ENCODE results near the gene C13orf46. TPM values are rescaled to one million over a fixed set of nuclear protein-coding genes. Genes with fewer than 3 reads are reported as not detected.

C13orf46 gene
- total and polyA plus RNA-seq, 10 of the 15 experiments (the other 5 are each of a cell fraction or from before 2014, with no cell fraction given): 0.01 to 0.18 (median 0.09) TPM; not detected in 6

DNA sequence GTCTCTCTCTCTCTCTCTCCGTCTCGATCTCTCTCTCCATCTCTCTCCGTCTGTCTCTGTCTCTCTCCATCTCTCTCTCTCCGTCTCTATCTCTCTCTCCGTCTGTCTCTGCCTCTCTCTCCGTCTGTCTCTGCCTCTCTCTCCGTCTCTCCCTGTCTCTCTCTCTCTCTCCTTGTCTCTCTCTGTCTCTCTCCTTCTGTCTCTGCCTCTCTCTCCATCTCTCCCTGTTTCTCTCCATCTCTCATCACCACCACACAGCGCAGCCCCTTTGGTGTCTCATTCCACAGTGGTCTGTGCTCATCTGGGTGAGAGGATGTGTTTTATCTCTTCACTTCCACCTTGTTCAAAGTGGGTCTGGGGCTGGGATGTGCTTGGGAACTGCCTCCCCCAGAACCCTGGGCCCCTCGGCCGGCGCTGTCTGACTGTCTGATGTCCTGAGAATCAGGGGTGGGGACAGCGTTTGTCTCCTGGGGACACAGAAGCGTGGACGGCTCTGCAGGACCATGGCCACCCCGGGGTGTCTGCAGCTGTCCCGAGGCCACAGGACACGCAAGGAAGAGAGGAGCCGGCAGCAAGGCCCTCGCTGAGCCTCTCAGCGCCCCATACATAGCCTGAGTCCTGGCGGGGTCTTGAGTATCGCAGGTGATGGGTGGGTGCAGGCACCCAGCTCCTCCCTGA lies 40.2 kb upstream of the C13orf46 start:
- ChIA-PET CTCF (no interaction called here), SMC1A (ENCODE audit: uncharacterized antibody, unreplicated experiment) (no interaction called here), POLR2A (no interaction called here), RAD21 (ENCODE audit: unreplicated experiment) (no interaction called here)
- in situ Hi-C loops (cut with MboI): loop anchor here (5.0 kb wide), 1 partner anchor 42 kb away; the partner anchor contains the start of gene C13orf46
- FAIRE-seq (no peak), DNase-seq (ENCODE audit: low read depth, low spot score) (no peak), ATAC-seq (no peak)
- H3K4me2 ChIP-seq (ENCODE audit: control insufficient read depth, insufficient read depth): no peak overlapping the region
- no peaks in the 10 kb centered on the region for H3K4me1 ChIP-seq (ENCODE audit: control insufficient read depth, insufficient read depth, low read length)
- H2AFZ ChIP-seq (ENCODE audit: control insufficient read depth, low read depth, low read length): no peak overlapping the region
- TF ChIP-seq SRF (IDR thresholded peaks at IDR 0.05; ENCODE audit: low read depth in 2 of 2, low read length in 2 of 2) (no peak), FOS (IDR thresholded peaks at IDR 0.05; ENCODE audit: borderline replicate concordance, extremely low read depth, insufficient read length) (no peak), ZBED1 (IDR thresholded peaks at IDR 0.05; ENCODE audit: borderline replicate concordance) (no peak), RFX5 (IDR thresholded peaks at IDR 0.05; ENCODE audit: low read depth, low read length) (no peak), CBFB (IDR thresholded peaks at IDR 0.05; ENCODE audit: low read depth) (no peak), RBBP5 (conservative IDR thresholded peaks at IDR 0.05) (no peak), BRCA1 (IDR thresholded peaks at IDR 0.05; ENCODE audit: low read depth, low read length) (no peak), STAT1 (conservative IDR thresholded peaks at IDR 0.05) (no peak), SUZ12 (IDR thresholded peaks at IDR 0.05; ENCODE audit: unreplicated experiment) (no peak), SUPT20H (IDR thresholded peaks at IDR 0.05; ENCODE audit: borderline replicate concordance, control insufficient read depth, low read depth, low read length) (no peak), NFIC (IDR thresholded peaks at IDR 0.05; ENCODE audit: low read depth, low read length) (no peak)
- TF ChIP-seq, protein P1, sequence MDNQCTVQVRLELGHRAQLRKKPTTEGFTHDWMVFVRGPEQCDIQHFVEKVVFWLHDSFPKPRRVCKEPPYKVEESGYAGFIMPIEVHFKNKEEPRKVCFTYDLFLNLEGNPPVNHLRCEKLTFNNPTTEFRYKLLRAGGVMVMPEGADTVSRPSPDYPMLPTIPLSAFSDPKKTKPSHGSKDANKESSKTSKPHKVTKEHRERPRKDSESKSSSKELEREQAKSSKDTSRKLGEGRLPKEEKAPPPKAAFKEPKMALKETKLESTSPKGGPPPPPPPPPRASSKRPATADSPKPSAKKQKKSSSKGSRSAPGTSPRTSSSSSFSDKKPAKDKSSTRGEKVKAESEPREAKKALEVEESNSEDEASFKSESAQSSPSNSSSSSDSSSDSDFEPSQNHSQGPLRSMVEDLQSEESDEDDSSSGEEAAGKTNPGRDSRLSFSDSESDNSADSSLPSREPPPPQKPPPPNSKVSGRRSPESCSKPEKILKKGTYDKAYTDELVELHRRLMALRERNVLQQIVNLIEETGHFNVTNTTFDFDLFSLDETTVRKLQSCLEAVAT (IDR thresholded peaks at IDR 0.05): no peak
- TF ChIP-seq, protein P2, sequence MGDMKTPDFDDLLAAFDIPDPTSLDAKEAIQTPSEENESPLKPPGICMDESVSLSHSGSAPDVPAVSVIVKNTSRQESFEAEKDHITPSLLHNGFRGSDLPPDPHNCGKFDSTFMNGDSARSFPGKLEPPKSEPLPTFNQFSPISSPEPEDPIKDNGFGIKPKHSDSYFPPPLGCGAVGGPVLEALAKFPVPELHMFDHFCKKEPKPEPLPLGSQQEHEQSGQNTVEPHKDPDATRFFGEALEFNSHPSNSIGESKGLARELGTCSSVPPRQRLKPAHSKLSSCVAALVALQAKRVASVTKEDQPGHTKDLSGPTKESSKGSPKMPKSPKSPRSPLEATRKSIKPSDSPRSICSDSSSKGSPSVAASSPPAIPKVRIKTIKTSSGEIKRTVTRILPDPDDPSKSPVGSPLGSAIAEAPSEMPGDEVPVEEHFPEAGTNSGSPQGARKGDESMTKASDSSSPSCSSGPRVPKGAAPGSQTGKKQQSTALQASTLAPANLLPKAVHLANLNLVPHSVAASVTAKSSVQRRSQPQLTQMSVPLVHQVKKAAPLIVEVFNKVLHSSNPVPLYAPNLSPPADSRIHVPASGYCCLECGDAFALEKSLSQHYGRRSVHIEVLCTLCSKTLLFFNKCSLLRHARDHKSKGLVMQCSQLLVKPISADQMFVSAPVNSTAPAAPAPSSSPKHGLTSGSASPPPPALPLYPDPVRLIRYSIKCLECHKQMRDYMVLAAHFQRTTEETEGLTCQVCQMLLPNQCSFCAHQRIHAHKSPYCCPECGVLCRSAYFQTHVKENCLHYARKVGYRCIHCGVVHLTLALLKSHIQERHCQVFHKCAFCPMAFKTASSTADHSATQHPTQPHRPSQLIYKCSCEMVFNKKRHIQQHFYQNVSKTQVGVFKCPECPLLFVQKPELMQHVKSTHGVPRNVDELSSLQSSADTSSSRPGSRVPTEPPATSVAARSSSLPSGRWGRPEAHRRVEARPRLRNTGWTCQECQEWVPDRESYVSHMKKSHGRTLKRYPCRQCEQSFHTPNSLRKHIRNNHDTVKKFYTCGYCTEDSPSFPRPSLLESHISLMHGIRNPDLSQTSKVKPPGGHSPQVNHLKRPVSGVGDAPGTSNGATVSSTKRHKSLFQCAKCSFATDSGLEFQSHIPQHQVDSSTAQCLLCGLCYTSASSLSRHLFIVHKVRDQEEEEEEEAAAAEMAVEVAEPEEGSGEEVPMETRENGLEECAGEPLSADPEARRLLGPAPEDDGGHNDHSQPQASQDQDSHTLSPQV (IDR thresholded peaks at IDR 0.05): no peak
- BruUV-seq (replicated peaks): no TSS peak
- H3K79me2 ChIP-seq (ENCODE audit: control insufficient read depth, insufficient read depth, low read length): no peaks in the 10 kb centered on the region
- intact Hi-C loops (cut with micrococcal nuclease; ENCODE audit: unreplicated experiment): no loop called here
- H3K9ac ChIP-seq (ENCODE audit: control insufficient read depth, insufficient read depth, low read length): no peak overlapping the region
- no peaks in the 10 kb centered on the region for H3K27me3 ChIP-seq (replicated peaks in 1 of 2; ENCODE audit: control insufficient read depth in 2 of 2, insufficient read depth in 2 of 2, low read length in 1 of 2)
- H4K20me1 ChIP-seq (ENCODE audit: control insufficient read depth, insufficient read depth): no peaks in the 10 kb centered on the region
- WGBS (ENCODE audit: insufficient coverage, insufficient replicate concordance, low lambda C conversion rate, missing lambda C conversion rate): 95% methylated on average over 22 of the region's 22 CpGs
- H3K9me3 ChIP-seq (replicated peaks; ENCODE audit: control insufficient read depth, insufficient read depth, low read length): no peaks in the 10 kb centered on the region
- no peak overlapping the region for H3K4me3 ChIP-seq
- no peak overlapping the region for H3K27ac ChIP-seq (ENCODE audit: control insufficient read depth, insufficient read depth)
- peaks cover 0 to 10% of the 10 kb centered on the region in 2 experiments; a peak in 3 of 4 replicates for H3K36me3 ChIP-seq (ENCODE audit: control insufficient read depth in 2 of 2, insufficient read depth in 2 of 2, low read length in 1 of 2)
